IMR-90 (cell line): Measurements from ENCODE around the gene ANGPTL5. TPM values are rescaled to one million over a fixed set of nuclear protein-coding genes. Genes with fewer than 3 reads are reported as not detected.

ENCODE experiments used
- ATAC-seq: fragments of 200-7000 bp; cut with Tn5 transposase; 2 replicates; pipeline ENCODE4 v1.9.1; 2020; ENCODE audit warnings: low read depth, mild to moderate bottlenecking, moderate library complexity
- BruUV-seq: library from RNA; stranded (reverse); fragments of 400-500 nt; replicated peaks from 2 replicates; lab custom pipeline; 2021; lab: Mats Ljungman, UMichigan
- CTCF ChIA-PET: fragments of 300-600 bp; formaldehyde crosslinking; extraction: SDS; loops from one replicate; lab custom pipeline; 2021; ENCODE audit warnings: antibody characterized with exemption; lab: Yijun Ruan, JAX
- POLR2A ChIA-PET: fragments of 300-600 bp; sonication (Branson Sonifier 250); formaldehyde crosslinking; loops from one replicate; lab custom pipeline; 2022; ENCODE audit warnings: antibody characterized with exemption; ENCODE audit not compliant: unreplicated experiment; lab: Charles Lee
- DNase-seq: peaks from one replicate; pipeline ENCODE4 v3.0.0; 2013
- H2AFZ ChIP-seq: replicated peaks from 2 replicates; pipeline ENCODE3; 2013; ENCODE audit warnings: low read length, mild to moderate bottlenecking; ENCODE audit not compliant: poor library complexity
- H2AK5ac ChIP-seq: 2 replicates; pipeline ENCODE4 v1.6.1; 2013; ENCODE audit warnings: low read depth, low read length, inconsistent platforms
- H2AK9ac ChIP-seq: replicated peaks from 2 replicates; pipeline ENCODE3; 2013; ENCODE audit warnings: mild to moderate bottlenecking, low read depth, low read length, moderate library complexity; ENCODE audit not compliant: poor library complexity
- H2BK120ac ChIP-seq: 2 replicates; pipeline ENCODE4 v1.6.1; 2013; ENCODE audit warnings: low read depth, low read length, inconsistent platforms
- H2BK15ac ChIP-seq: 3 replicates; pipeline ENCODE4 v1.6.1; 2013; ENCODE audit warnings: low read depth, low read length, inconsistent platforms
- H2BK20ac ChIP-seq: 2 replicates; pipeline ENCODE4 v1.6.1; 2013; ENCODE audit warnings: low read depth, mild to moderate bottlenecking, inconsistent platforms, low read length, moderate library complexity
- H2BK5ac ChIP-seq: 2 replicates; pipeline ENCODE4 v1.6.1; 2013; ENCODE audit warnings: mild to moderate bottlenecking, low read depth, low read length, inconsistent platforms; ENCODE audit not compliant: poor library complexity, severe bottlenecking
- H3K14ac ChIP-seq: replicated peaks from 2 replicates; pipeline ENCODE4 v1.6.1; 2013; ENCODE audit warnings: low read depth, low read length, inconsistent platforms
- H3K18ac ChIP-seq: 2 replicates; pipeline ENCODE4 v1.6.1; 2013; ENCODE audit warnings: low read depth, low read length, control low read depth
- H3K23ac ChIP-seq: 2 replicates; pipeline ENCODE4 v1.6.1; 2013; ENCODE audit warnings: low read depth, low read length, inconsistent platforms
- H3K27ac ChIP-seq: 2 replicates; pipeline ENCODE4 v1.5.1; 2013; ENCODE audit warnings: mild to moderate bottlenecking, control low read depth, low read length; ENCODE audit not compliant: insufficient read depth
- H3K27me3 ChIP-seq: 2 replicates; pipeline ENCODE4 v1.6.1; 2013; ENCODE audit warnings: low read length; ENCODE audit not compliant: control insufficient read depth, insufficient read depth
- H3K36me3 ChIP-seq: 2 replicates; pipeline ENCODE4 v1.6.1; 2013; ENCODE audit warnings: low read length, mixed read lengths; ENCODE audit not compliant: control insufficient read depth, insufficient read depth
- H3K4ac ChIP-seq: 2 replicates; pipeline ENCODE4 v1.6.1; 2013; ENCODE audit warnings: low read depth, low read length, inconsistent platforms
- H3K4me1 ChIP-seq: 2 replicates; pipeline ENCODE4 v1.6.1; 2013; ENCODE audit warnings: low read length, mixed read lengths; ENCODE audit not compliant: control insufficient read depth, insufficient read depth
- H3K4me2 ChIP-seq: 2 replicates; pipeline ENCODE4 v1.6.1; 2013; ENCODE audit warnings: low read depth, mild to moderate bottlenecking, control low read depth, low read length, moderate library complexity
- H3K4me3 ChIP-seq: 2 replicates; pipeline ENCODE4 v1.5.1; 2013; ENCODE audit warnings: low read depth, mild to moderate bottlenecking, control low read depth, low read length, moderate library complexity; ENCODE audit not compliant: insufficient read depth
- H3K56ac ChIP-seq: 2 replicates; pipeline ENCODE4 v1.6.1; 2013; ENCODE audit warnings: low read length, inconsistent platforms; ENCODE audit not compliant: insufficient read depth; ENCODE audit errors: extremely low read depth
- H3K79me1 ChIP-seq, 2 experiments: 2 replicates each; pipeline ENCODE4 v1.6.1; 2013; ENCODE audit warnings: low read length in 2 of 2, inconsistent platforms in 1 of 2, low read depth in 1 of 2
- H3K9ac ChIP-seq: 2 replicates; pipeline ENCODE4 v1.6.1; 2013; ENCODE audit warnings: low read depth, low read length, control low read depth
- H3K9me1 ChIP-seq: 2 replicates; pipeline ENCODE4 v1.6.1; 2013; ENCODE audit warnings: low read length, inconsistent platforms; ENCODE audit not compliant: insufficient read depth
- H3K9me3 ChIP-seq: 2 replicates; pipeline ENCODE4 v1.6.1; 2013; ENCODE audit warnings: low read length; ENCODE audit not compliant: control insufficient read depth, insufficient read depth
- H4K20me1 ChIP-seq: 2 replicates; pipeline ENCODE4 v1.6.1; 2013; ENCODE audit warnings: low read length, inconsistent platforms; ENCODE audit not compliant: insufficient read depth
- H4K5ac ChIP-seq: 2 replicates; pipeline ENCODE4 v1.6.1; 2013; ENCODE audit warnings: mild to moderate bottlenecking, low read depth, low read length, control low read depth
- H4K8ac ChIP-seq, 2 experiments: 2 replicates each; pipeline ENCODE4 v1.6.1; 2013; ENCODE audit warnings: low read depth in 2 of 2, low read length in 2 of 2, control low read depth in 1 of 2, inconsistent platforms in 1 of 2
- H4K91ac ChIP-seq: 2 replicates; pipeline ENCODE4 v1.6.1; 2013; ENCODE audit warnings: low read depth, low read length, inconsistent platforms; ENCODE audit not compliant: insufficient read depth
- BHLHE40 ChIP-seq: fragments of 150-350 bp; IDR thresholded peaks from 2 replicates; pipeline ENCODE4 v1.6.1; 2016; ENCODE audit warnings: mild to moderate bottlenecking, low read depth, low read length
- CEBPB ChIP-seq: IDR thresholded peaks from 2 replicates; pipeline ENCODE4 v1.6.1; 2012; ENCODE audit warnings: low read depth, low read length, improper control_type of control experiment
- CHD1 ChIP-seq: IDR thresholded peaks from 2 replicates; pipeline ENCODE4 v1.6.1; 2012; ENCODE audit warnings: low read depth, low read length, improper control_type of control experiment
- MAFK ChIP-seq: IDR thresholded peaks from 2 replicates; pipeline ENCODE4 v1.6.1; 2012; ENCODE audit warnings: low read depth, low read length, improper control_type of control experiment
- MAZ ChIP-seq: IDR thresholded peaks from 2 replicates; pipeline ENCODE4 v1.6.1; 2012; ENCODE audit warnings: low read depth, mild to moderate bottlenecking, low read length, improper control_type of control experiment, moderate library complexity, borderline replicate concordance
- RAD21 ChIP-seq: IDR thresholded peaks from 2 replicates; pipeline ENCODE4 v1.6.1; 2012; ENCODE audit warnings: low read length, improper control_type of control experiment
- RFX5 ChIP-seq: IDR thresholded peaks from 2 replicates; pipeline ENCODE4 v1.8.0; 2012; ENCODE audit warnings: low read depth, mild to moderate bottlenecking, low read length, moderate library complexity
- WGBS, 2 experiments: methylation state at CpG; one replicate each; pipeline versions ENCODE4 v1.1.5 to v1.1.7; 2013; ENCODE audit warnings: missing lambda C conversion rate in 2 of 2; ENCODE audit not compliant: insufficient read length in 1 of 2; ENCODE audit errors: extremely low coverage in 2 of 2; 5-methylcytosine and 5-hydroxymethylcytosine counted together
- dilution Hi-C: fragments of 300-500 bp; cut with HindIII; formaldehyde crosslinking; loops from one replicate; pipeline ENCODE4 v1.14.3; 2018; ENCODE audit warnings: low sequenced_read_pairs; ENCODE audit not compliant: unreplicated experiment
- in situ Hi-C: fragments of 300-500 bp; cut with MboI; formaldehyde crosslinking; loops from 3 replicates; pipeline ENCODE4 v1.14.3; 2019; ENCODE audit warnings: low sequenced_read_pairs, inconsistent platforms, mixed read lengths
- intact Hi-C: fragments of 100-400 bp; cut with micrococcal nuclease; formaldehyde crosslinking; loops from 2 replicates; pipeline ENCODE4 v1.10.0; 2022
- polyA plus RNA-seq, 3 experiments: library from polyadenylated mRNA; depleted of rRNA; stranded (reverse); fragments of >200 nt; gene quantifications; 2 replicates each; pipeline ENCODE4 v1.2.3, GENCODE V29; 2012; ENCODE audit warnings: low replicate concordance in 1 of 3
- total RNA-seq: library from RNA; depleted of rRNA; stranded (reverse); fragments of >200 nt; gene quantifications from 2 replicates; pipeline ENCODE4 v1.2.3, GENCODE V29; 2012

Gene ANGPTL5
- total and polyA plus RNA-seq, 2 of the 4 experiments (the other 2 are of a cell fraction), result not detected

- no peak overlapping the region for H3K4me3 ChIP-seq
- no peak overlapping the region for H4K5ac ChIP-seq
- ChIA-PET CTCF (no interaction called here), POLR2A (no interaction called here)
- no peak overlapping the region for H2AFZ ChIP-seq
- H3K14ac ChIP-seq, result no peak overlapping the region
- in situ Hi-C loops (no loop called here), dilution Hi-C loops (no loop called here), intact Hi-C loops (no loop called here)
- no peaks in the 10 kb centered on the region for H3K9me3 ChIP-seq
- H3K27ac ChIP-seq, result no peak overlapping the region
- H2AK5ac ChIP-seq, result no peak overlapping the region
- DNase-seq (no peak), ATAC-seq (no peak)
- peaks cover 6% of the 10 kb centered on the region for H3K4me1 ChIP-seq
- H3K9me1 ChIP-seq, result no peaks in the 10 kb centered on the region; the same call in 1 of the 2 replicates
- TF ChIP-seq MAFK, result no peak
- no peak for TF ChIP-seq CHD1
- no peak for TF ChIP-seq RFX5
- TF ChIP-seq MAZ, result no peak
- TF ChIP-seq BHLHE40, result no peak
- TF ChIP-seq CEBPB, result no peak
- no peak for TF ChIP-seq RAD21
- WGBS, 2 experiments, result no CpG with 5 or more reads among the region's 2 CpGs
- H3K36me3 ChIP-seq, result no peaks in the 10 kb centered on the region
- H3K4ac ChIP-seq, result no peak overlapping the region
- H4K20me1 ChIP-seq, result no peaks in the 10 kb centered on the region
- H2BK5ac ChIP-seq, result no peak overlapping the region
- no peak overlapping the region for H3K18ac ChIP-seq
- H4K8ac ChIP-seq, result no peak overlapping the region
- no peak overlapping the region for H4K91ac ChIP-seq
- H2BK20ac ChIP-seq, result no peak overlapping the region
- no peak overlapping the region for H2AK9ac ChIP-seq
- H3K4me2 ChIP-seq, result no peak overlapping the region
- H3K23ac ChIP-seq, result no peak overlapping the region
- no peak overlapping the region for H2BK120ac ChIP-seq
- H3K9ac ChIP-seq, result no peak overlapping the region
- no peaks in the 10 kb centered on the region for H3K79me1 ChIP-seq
- H3K27me3 ChIP-seq, result no peaks in the 10 kb centered on the region
- H3K56ac ChIP-seq, result no peak overlapping the region
- no TSS peak for BruUV-seq
- no peak overlapping the region for H2BK15ac ChIP-seq
These were observed 7.2 kb downstream of the ANGPTL5 start for GRCh38 chr11:101909087-101909486.
